Pulmonary artery endothelial cell (primary cell): ENCODE results near the gene NOS1. TPM values are rescaled to one million over a fixed set of nuclear protein-coding genes. Genes with fewer than 3 reads are reported as not detected.

ENCODE experiments used
- DNase-seq: peaks from one replicate; pipeline ENCODE4 v3.0.0-alpha.2; 2011; ENCODE audit warnings: low read depth, low spot score
- total RNA-seq: library from RNA; depleted of rRNA; stranded (reverse); fragments of >200 nt; gene quantifications from 2 replicates; pipeline ENCODE4 v1.2.3, GENCODE V29; 2014

NOS1 gene
- total RNA-seq, 1 donor from 2014 or later, result 0.07 TPM

GRCh38 chr12:117331691-117332090 lies 29.7 kb downstream of the NOS1 start:
- no peak for DNase-seq

- no peak for DNase-seq
Observed at GRCh38 chr12:117330441-117331113, 30.8 kb downstream of the NOS1 start.

GRCh38 chr12:117329756-117330155 lies 31.7 kb downstream of the NOS1 start:
- no peak for DNase-seq

- DNase-seq, result no peak
Observed at GRCh38 chr12:117328556-117329100, 32.8 kb downstream of the NOS1 start.

GRCh38 chr12:117322428-117322827 lies 39.0 kb downstream of the NOS1 start:
- DNase-seq, result no peak

- DNase-seq, result no peak
Observed at GRCh38 chr12:117321572-117321971, 39.9 kb downstream of the NOS1 start.

- DNase-seq, result no peak
Observed at GRCh38 chr12:117318591-117318990, 42.8 kb downstream of the NOS1 start.

- DNase-seq, result no peak
Observed at GRCh38 chr12:117316336-117316735, 45.1 kb downstream of the NOS1 start.

- DNase-seq, result no peak
Observed at GRCh38 chr12:117313926-117314325, 47.5 kb downstream of the NOS1 start.

- no peak for DNase-seq
Observed at GRCh38 chr12:117312770-117313169, 48.7 kb downstream of the NOS1 start.

GRCh38 chr12:117309276-117309925 lies 52.0 kb downstream of the NOS1 start:
- DNase-seq, result no peak

GRCh38 chr12:117300174-117300573 lies 61.3 kb downstream of the NOS1 start:
- DNase-seq, result no peak

- no peak for DNase-seq
Observed at GRCh38 chr12:117298648-117299225, 62.7 kb downstream of the NOS1 start.

- DNase-seq, result no peak
Observed at GRCh38 chr12:117298191-117298590, 63.2 kb downstream of the NOS1 start.

- no peak for DNase-seq
Observed at GRCh38 chr12:117294189-117294603, 67.2 kb downstream of the NOS1 start.

GRCh38 chr12:117293510-117293909 lies 67.9 kb downstream of the NOS1 start:
- no peak for DNase-seq

GRCh38 chr12:117292688-117293087 lies 68.7 kb downstream of the NOS1 start:
- DNase-seq, result no peak

GRCh38 chr12:117284140-117284539 lies 77.3 kb downstream of the NOS1 start:
- no peak for DNase-seq

GRCh38 chr12:117282490-117282889 lies 78.9 kb downstream of the NOS1 start:
- DNase-seq, result no peak

- DNase-seq, result no peak
Observed at GRCh38 chr12:117280019-117280680, 81.3 kb downstream of the NOS1 start.

GRCh38 chr12:117279606-117280005 lies 81.8 kb downstream of the NOS1 start:
- DNase-seq, result no peak

- DNase-seq, result no peak
Observed at GRCh38 chr12:117277875-117278274, 83.6 kb downstream of the NOS1 start.
